ENCODE results near the gene PCSK5.

The PCSK5 gene

DNA sequence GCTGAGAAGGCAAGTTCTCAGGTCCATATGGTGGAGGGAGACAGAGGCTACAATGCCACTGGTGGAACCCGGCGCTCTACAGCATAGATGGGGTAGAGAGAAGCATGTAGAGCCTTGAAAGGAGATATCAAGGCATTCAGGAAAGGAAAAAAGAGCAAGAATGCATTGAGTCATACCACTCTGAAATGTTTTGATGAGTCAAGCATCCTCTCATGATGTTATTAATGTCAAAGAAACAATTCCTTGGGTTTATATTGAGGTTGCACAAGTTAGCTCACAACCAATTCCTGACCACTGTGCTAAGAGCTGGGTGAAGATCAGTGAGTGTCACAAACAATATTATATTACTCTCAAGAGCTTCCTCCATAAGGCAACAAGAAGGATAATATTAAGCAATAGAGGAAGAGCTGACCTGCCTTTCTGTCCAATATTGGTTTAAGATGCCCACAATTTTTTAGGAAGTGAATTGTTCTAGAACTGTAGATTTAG is 325.7 kb downstream of the PCSK5 start:
- TF ChIP-seq, protein P1, sequence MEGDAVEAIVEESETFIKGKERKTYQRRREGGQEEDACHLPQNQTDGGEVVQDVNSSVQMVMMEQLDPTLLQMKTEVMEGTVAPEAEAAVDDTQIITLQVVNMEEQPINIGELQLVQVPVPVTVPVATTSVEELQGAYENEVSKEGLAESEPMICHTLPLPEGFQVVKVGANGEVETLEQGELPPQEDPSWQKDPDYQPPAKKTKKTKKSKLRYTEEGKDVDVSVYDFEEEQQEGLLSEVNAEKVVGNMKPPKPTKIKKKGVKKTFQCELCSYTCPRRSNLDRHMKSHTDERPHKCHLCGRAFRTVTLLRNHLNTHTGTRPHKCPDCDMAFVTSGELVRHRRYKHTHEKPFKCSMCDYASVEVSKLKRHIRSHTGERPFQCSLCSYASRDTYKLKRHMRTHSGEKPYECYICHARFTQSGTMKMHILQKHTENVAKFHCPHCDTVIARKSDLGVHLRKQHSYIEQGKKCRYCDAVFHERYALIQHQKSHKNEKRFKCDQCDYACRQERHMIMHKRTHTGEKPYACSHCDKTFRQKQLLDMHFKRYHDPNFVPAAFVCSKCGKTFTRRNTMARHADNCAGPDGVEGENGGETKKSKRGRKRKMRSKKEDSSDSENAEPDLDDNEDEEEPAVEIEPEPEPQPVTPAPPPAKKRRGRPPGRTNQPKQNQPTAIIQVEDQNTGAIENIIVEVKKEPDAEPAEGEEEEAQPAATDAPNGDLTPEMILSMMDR (IDR thresholded peaks at IDR 0.05; ENCODE audit: insufficient read depth, low read depth, low read length, missing control alignments) = no peak
- no peak for DNase-seq (ENCODE audit: low read depth)
- no peak overlapping the region for H3K4me3 ChIP-seq (ENCODE audit: low read depth, low read length)

DNA sequence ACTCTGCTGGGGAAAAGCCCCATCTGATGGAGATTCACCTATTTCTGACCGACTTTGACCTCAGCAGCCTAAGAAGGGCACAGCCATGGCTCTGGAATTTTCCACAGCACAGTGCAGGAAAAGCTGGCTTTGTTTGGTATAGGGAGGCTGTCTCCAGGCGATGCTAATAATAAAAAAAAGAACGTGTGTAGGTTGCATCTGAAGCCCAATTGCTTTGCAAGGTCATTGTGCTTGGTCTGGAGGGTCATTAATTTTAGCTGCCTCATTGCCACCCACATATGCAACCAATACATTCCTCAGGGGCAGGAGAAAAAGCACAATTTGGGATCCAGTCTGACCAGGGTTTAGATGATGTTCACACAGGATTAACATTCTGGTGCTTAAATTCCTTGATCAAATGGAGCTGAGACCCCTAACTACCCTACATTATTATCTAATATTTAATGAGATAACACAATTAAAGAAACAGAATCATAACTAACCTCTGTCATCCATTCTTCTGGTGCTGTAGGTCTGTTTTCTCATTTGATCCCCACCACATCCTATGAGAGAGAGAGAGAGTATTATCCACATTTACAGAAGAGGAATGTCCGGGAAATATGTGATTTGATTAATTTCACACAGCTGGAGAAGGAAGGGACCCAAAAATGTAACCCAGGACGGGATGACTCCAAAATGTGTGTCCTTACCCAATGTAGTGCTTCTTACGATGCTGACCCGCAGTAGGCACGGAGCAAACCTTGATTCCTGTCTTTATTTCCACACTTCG is 327.8 kb downstream of the PCSK5 start:
- H3K4me3 ChIP-seq (ENCODE audit: low read depth, low read length) = no peak overlapping the region
- no peak for DNase-seq (ENCODE audit: low read depth)
- TF ChIP-seq, protein P1 (IDR thresholded peaks at IDR 0.05; ENCODE audit: insufficient read depth, low read depth, low read length, missing control alignments) = no peak

DNA sequence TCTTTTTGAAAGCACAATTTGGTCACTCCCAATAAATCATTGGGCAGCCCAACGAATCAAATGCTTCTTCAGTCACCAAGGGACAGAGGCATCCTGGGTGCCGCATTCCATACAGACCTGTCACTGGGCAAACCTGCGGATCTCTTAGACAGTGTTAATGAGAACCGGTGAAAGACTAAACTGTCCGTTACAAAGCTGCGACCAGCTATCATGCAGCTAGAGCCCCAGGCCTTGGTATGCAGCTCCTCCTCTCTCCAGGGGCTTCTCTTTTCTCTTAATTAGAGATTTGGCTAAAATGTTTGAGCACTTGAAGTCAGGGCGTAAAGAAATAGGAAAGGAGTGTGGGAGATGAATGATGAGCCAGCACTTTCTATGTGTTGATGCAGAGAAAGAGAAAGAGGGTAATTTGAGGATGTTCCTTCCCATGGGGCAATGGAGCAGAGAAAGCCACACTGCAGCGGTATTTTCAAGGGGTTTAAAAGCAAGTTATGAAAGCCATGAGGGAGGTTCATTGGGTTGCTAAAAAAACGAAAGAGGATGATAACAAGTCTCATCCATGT is 328.5 kb downstream of the PCSK5 start:
- H3K4me3 ChIP-seq (ENCODE audit: low read depth, low read length) = no peak overlapping the region
- DNase-seq (ENCODE audit: low read depth) = no peak
- TF ChIP-seq, protein P1 (IDR thresholded peaks at IDR 0.05; ENCODE audit: insufficient read depth, low read depth, low read length, missing control alignments) = no peak

DNA sequence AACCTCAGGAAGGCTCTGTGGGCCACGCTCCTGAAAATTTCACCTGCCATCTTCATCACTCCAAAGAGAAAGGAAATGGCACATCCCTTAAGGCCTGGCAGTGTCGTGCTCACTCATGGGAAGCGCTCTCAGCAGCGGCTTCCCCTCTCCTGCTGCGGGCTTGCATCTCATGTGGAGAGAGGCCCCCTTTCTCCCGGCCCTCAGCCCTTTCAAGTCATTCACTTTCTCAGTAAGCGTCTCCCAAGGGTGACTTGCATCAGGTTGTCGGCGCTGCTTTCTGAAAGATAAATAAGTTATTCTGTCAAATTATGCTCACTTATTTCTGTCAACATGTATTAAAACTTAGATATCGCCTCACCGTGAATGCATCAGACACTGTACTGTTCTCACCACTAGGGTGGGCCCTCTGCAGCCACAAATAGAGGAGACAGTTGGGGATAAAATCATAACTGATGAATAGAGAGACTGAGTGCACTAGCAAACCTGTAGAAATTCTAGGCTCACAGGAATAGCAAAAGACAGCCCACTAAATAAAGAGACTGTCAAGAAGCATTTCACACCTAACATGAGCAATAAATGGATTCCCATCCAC is 329.2 kb downstream of the PCSK5 start:
- TF ChIP-seq, protein P1 (IDR thresholded peaks at IDR 0.05; ENCODE audit: insufficient read depth, low read depth, low read length, missing control alignments) = no peak
- DNase-seq (ENCODE audit: low read depth) = no peak
- no peak overlapping the region for H3K4me3 ChIP-seq (ENCODE audit: low read depth, low read length)

DNA sequence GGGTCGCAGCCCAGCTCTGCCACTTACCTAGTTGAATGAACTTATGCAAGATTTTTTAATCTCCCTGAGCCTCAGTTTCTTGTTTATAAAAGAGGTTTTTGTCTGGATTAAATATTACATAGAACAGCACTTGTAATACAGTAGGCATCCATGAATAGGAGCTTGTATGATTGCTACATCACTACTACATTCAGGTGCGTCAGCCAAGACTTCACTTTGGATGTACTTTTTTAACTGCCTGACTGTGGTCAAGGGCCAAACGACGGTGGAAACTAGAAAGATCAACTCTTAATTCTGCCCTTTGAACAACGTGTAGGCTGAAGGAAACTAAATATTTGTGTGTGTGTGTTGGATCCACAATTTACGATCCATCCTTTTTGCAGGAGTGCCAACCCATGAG is 330.9 kb downstream of the PCSK5 start:
- TF ChIP-seq, protein P1 (IDR thresholded peaks at IDR 0.05; ENCODE audit: insufficient read depth, low read depth, low read length, missing control alignments) = no peak
- no peak overlapping the region for H3K4me3 ChIP-seq (ENCODE audit: low read depth, low read length)
- DNase-seq (ENCODE audit: low read depth) = no peak

DNA sequence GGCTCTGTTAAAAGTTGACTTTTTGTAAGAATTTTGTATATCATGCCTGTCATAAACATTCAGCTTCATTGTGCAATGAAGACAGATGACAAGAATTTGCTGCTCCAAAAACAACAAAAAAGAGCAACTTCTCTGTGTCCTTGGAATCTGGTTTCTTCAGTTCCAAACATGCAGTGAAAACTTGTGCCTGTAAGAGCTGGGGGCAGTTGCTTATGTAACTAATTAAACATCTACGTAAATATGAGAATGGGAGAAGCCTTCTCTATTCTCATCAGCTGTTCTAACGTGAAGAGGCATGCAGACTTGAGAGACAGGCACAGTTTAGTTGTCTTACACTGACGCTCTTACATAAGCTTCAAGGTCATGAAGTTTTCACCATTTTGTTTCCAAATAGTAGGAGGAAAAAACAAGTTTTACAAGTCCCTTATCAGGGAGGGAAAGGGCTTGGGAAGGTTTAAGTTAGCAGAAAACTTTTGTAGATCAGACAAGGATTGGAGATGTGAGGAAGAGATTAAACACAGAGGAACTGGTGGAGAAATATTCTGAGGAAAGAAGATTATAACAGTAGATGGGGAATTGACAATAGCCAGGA is 333.4 kb downstream of the PCSK5 start:
- DNase-seq (ENCODE audit: low read depth) = no peak
- H3K4me3 ChIP-seq (ENCODE audit: low read depth, low read length) = no peak overlapping the region
- TF ChIP-seq, protein P1 (IDR thresholded peaks at IDR 0.05; ENCODE audit: insufficient read depth, low read depth, low read length, missing control alignments) = no peak

Data from GM12865 (cell line).